HCT116 (cell line): ENCODE data around the gene ZNF516. TPM values are rescaled to one million over a fixed set of nuclear protein-coding genes. Genes with fewer than 3 reads are reported as not detected.

Experiments
- ATAC-seq: fragments of 200-7000 bp; cut with Tn5 transposase; 2 replicates; pipeline ENCODE4 v1.9.1; 2020; ENCODE audit warnings: mild to moderate bottlenecking, moderate library complexity
- BruUV-seq: library from RNA; stranded (reverse); fragments of 400-500 nt; replicated peaks from 2 replicates; lab custom pipeline; 2021; lab: Mats Ljungman, UMichigan
- CTCF ChIA-PET: fragments of 300-600 bp; sonication (Branson Sonifier 250); formaldehyde crosslinking; loops from one replicate; lab custom pipeline; 2021; ENCODE audit warnings: antibody characterized with exemption; lab: Charles Lee
- POLR2A ChIA-PET: fragments of 300-600, 350-600 bp; sonication (Branson Sonifier 250); formaldehyde crosslinking; loops from one replicate; lab custom pipeline; 2021; ENCODE audit warnings: antibody characterized with exemption; lab: Charles Lee
- RAD21 ChIA-PET, 2 experiments: fragments of 300-600 bp; sonication (Branson Sonifier 250); formaldehyde crosslinking; loops; one replicate each; lab custom pipeline; 2023; ENCODE audit warnings: low total read pairs in 2 of 2; ENCODE audit not compliant: uncharacterized antibody in 2 of 2, unreplicated experiment in 2 of 2, low non-redundant PET in 1 of 2; lab: Charles Lee
- DNase-seq: peaks from one replicate; pipeline ENCODE4 v3.0.0-alpha.2; 2010; ENCODE audit warnings: low read depth, low spot score
- H2AFZ ChIP-seq: fragments of 200-600 bp; shearing (Covaris generic), sonication (generic); 2 replicates; pipeline ENCODE4 v1.6.1; 2017; ENCODE audit warnings: low read depth, mixed run types, mixed read lengths, antibody characterized with exemption, low read length; ENCODE audit not compliant: poor library complexity, severe bottlenecking
- H3K27ac ChIP-seq: 2 replicates; pipeline ENCODE4 v1.5.1; 2012; ENCODE audit warnings: low read depth, low read length
- H3K27me3 ChIP-seq: fragments of 200-600 bp; sonication (generic); 2 replicates; pipeline ENCODE4 v1.6.1; 2016; ENCODE audit warnings: mixed run types, low read length, mixed read lengths; ENCODE audit not compliant: insufficient read depth
- H3K36me3 ChIP-seq, 2 experiments: fragments of 200-500 bp in 1 of 2; fragments of 200-600 bp in 1 of 2; sonication (Bioruptor generic) in 1 of 2; sonication (generic) in 1 of 2; 2 replicates each; pipeline versions ENCODE4 v1.5.1 to v1.6.1; 2014 to 2016; ENCODE audit warnings: low read length in 2 of 2, inconsistent platforms in 1 of 2, mixed read lengths in 1 of 2, mixed run types in 1 of 2; ENCODE audit not compliant: insufficient read depth in 2 of 2, control insufficient read depth in 1 of 2
- H3K4me1 ChIP-seq, 2 experiments: fragments of 200-600 bp in 1 of 2; sonication (generic) in 1 of 2; 2 replicates each; pipeline versions ENCODE4 v1.5.1 to v1.6.1; 2012 to 2017; ENCODE audit warnings: low read length in 2 of 2, inconsistent platforms in 1 of 2, mild to moderate bottlenecking in 1 of 2, mixed read lengths in 1 of 2, mixed run types in 1 of 2, moderate library complexity in 1 of 2; ENCODE audit not compliant: insufficient read depth in 2 of 2, control insufficient read depth in 1 of 2
- H3K4me2 ChIP-seq: fragments of 200-600 bp; sonication (generic); 2 replicates; pipeline ENCODE4 v1.6.1; 2017; ENCODE audit warnings: mixed run types, low read length, mixed read lengths
- H3K4me3 ChIP-seq, 2 experiments: fragments of 200-600 bp in 1 of 2; sonication (generic) in 1 of 2; replicated peaks in 1 of 2; 2 replicates each; pipeline ENCODE4 v1.5.1; 2011 to 2016; ENCODE audit warnings: low read length in 2 of 2, control low read depth in 1 of 2, low read depth in 1 of 2, mild to moderate bottlenecking in 1 of 2, mixed read lengths in 1 of 2, mixed run types in 1 of 2
- H3K79me2 ChIP-seq: fragments of 200-600 bp; sonication (generic); 2 replicates; pipeline ENCODE4 v1.6.1; 2017; ENCODE audit warnings: mild to moderate bottlenecking, mixed run types, low read length, moderate library complexity, mixed read lengths; ENCODE audit not compliant: insufficient read depth
- H3K9ac ChIP-seq: fragments of 200-600 bp; sonication (generic); 2 replicates; pipeline ENCODE4 v1.6.1; 2016; ENCODE audit warnings: low read length, mixed read lengths
- H3K9me2 ChIP-seq: fragments of 200-600 bp; sonication (generic), shearing (Covaris generic); 2 replicates; pipeline ENCODE4 v1.6.1; 2017; ENCODE audit warnings: mixed run types, mild to moderate bottlenecking, moderate library complexity; ENCODE audit not compliant: insufficient read depth
- H3K9me3 ChIP-seq, 2 experiments: fragments of 200-500 bp in 1 of 2; fragments of 200-600 bp in 1 of 2; sonication (Bioruptor generic) in 1 of 2; sonication (generic) in 1 of 2; 2 replicates each; pipeline ENCODE4 v1.6.1; 2014 to 2017; ENCODE audit warnings: low read length in 2 of 2, mixed read lengths in 2 of 2, inconsistent platforms in 1 of 2, low read depth in 1 of 2, mild to moderate bottlenecking in 1 of 2, mixed run types in 1 of 2, moderate library complexity in 1 of 2; ENCODE audit not compliant: control insufficient read depth in 1 of 2, insufficient read depth in 1 of 2
- H4K20me1 ChIP-seq: fragments of 200-600 bp; sonication (generic), shearing (Covaris generic); 2 replicates; pipeline ENCODE4 v1.6.1; 2017; ENCODE audit warnings: mixed run types, mild to moderate bottlenecking, moderate library complexity; ENCODE audit not compliant: insufficient read depth
- CTCF ChIP-seq, 3 experiments: fragments of 200-600 bp in 1 of 3; sonication (generic) in 1 of 3; IDR thresholded peaks in 2 of 3; conservative IDR thresholded peaks in 1 of 3; 2 replicates each; pipeline ENCODE4 v1.5.1; 2012 to 2017; ENCODE audit warnings: low read depth in 2 of 3, low read length in 2 of 3, antibody characterized with exemption in 1 of 3, borderline replicate concordance in 1 of 3, control low read depth in 1 of 3, mild to moderate bottlenecking in 1 of 3, mixed read lengths in 1 of 3, mixed run types in 1 of 3, moderate library complexity in 1 of 3; ENCODE audit not compliant: insufficient read depth in 1 of 3
- EZH2phosphoT487 ChIP-seq: fragments of 200-600 bp; IDR thresholded peaks from 2 replicates; pipeline ENCODE4 v1.6.1; 2018; ENCODE audit warnings: antibody characterized with exemption, borderline replicate concordance
- POLR2A ChIP-seq: IDR thresholded peaks from 2 replicates; pipeline ENCODE4 v1.7.0; 2011; ENCODE audit warnings: borderline replicate concordance; ENCODE audit not compliant: insufficient read depth, insufficient read length; ENCODE audit errors: extremely low read depth
- RAD21 ChIP-seq: IDR thresholded peaks from 2 replicates; pipeline ENCODE4 v1.6.1; 2012; ENCODE audit warnings: low read depth, mild to moderate bottlenecking
- TCF7L2 ChIP-seq: IDR thresholded peaks from 2 replicates; pipeline ENCODE4 v1.7.0; 2011; ENCODE audit warnings: borderline replicate concordance, inconsistent platforms; ENCODE audit not compliant: insufficient read depth, insufficient read length; ENCODE audit errors: extremely low read depth
- YY1 ChIP-seq: IDR thresholded peaks from 2 replicates; pipeline ENCODE4 v1.6.1; 2011; ENCODE audit warnings: low read length, low read depth, moderate library complexity, mild to moderate bottlenecking; ENCODE audit not compliant: insufficient replicate concordance; ENCODE audit errors: extremely low read depth
- ZFX ChIP-seq: fragments of 450-650 bp; IDR thresholded peaks from 2 replicates; pipeline ENCODE4 v1.6.1; 2017
- intact Hi-C: fragments of 100-400 bp; cut with micrococcal nuclease; formaldehyde crosslinking; loops from 2 replicates; pipeline ENCODE4 v1.10.0; 2022
- total RNA-seq: library from RNA; stranded (reverse); gene quantifications from one replicate; pipeline ENCODE4 v1.2.1, GENCODE V29; 2021; ENCODE audit not compliant: unreplicated experiment

ZNF516 gene
- total RNA-seq, 1 experiment from 2014 or later, result 32.0 TPM

DNA sequence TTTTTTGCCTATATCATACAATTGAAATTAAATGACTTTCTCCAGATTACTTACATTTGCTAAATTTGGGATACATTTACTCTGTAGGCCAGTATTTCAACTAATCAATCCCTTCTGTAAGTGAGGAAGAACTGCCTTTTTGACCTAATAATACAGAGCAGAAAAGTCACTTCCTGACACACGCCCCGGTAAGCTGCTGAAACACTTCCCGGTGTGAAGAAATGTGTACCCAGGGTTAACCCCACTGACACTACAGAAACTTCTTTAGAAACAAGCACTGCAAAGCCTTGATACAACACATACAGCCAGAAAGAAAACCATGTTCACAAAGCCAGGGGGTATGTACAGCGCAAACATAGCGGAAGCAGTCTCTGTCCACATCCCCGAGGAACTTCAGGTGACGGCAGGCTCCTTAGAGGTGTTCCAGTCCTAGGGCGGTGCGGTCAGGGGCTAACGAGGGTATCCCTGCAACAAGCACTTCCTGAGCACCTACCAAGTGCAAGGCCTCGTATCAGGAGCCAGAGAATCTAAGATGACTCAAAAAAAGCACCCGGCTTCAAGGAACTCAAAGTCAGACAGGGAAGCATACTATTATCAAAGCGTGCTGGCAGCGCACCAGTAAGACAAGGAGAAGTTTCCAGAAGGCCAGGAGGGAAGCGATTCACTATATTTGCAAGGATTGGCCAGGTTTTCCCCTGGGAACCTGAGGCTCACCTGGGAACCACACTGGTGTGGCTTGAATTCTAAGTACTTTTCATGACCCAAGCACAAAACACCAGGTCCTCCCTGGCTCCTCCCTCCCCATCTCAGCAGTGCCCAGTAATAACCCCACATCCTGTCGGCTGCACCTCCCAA lies 46.6 kb downstream of the ZNF516 start (continued):
- no peak for TF ChIP-seq POLR2A
- no peak for TF ChIP-seq EZH2phosphoT487
- TF ChIP-seq ZFX, result no peak
- TF ChIP-seq, all 23 proteins: peak for 0

DNA sequence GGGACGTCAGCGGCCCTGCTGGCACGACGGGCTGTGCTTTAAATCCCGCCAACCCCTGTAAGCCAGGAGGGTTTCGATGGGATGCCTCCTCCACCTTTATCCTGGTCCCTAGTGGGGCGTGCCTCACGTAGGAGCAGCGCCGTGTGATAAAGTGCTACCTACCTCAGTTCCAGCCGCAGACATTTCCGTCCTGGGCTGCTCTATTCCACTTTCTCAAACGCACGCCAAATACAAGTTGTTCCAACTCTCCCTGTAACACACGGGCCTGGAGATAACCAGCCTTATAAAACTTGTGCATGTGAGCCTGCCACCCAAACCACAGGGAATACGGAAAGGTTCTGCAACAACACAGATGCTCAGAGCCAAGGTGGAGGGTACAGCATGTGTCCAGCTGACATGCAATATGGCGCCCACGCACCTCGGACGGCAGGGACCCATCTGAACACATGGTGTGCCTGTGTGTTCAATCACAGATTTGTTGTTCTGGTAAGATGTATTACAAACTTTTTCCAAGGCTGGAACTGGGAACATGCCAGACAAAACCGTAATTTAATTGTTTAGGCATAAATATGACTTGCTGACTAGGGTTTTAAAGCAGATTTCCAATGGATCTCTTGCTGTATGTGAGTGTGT lies 47.7 kb downstream of the ZNF516 start:
- Histone ChIP-seq H3K9ac (no peak overlapping the region), H3K9me3 (no peaks in the 10 kb centered on the region), H3K9me2 (no peaks in the 10 kb centered on the region), H3K4me1 (peaks cover 3 to 5% of the 10 kb centered on the region in 2 experiments; a peak in 1 of 4 replicates), H3K79me2 (peaks cover 4% of the 10 kb centered on the region; the same call in 1 of the 2 replicates), H2AFZ (no peak overlapping the region), H3K27ac (no peak overlapping the region), H4K20me1 (no peaks in the 10 kb centered on the region)
- no peak for DNase-seq
- intact Hi-C loops, result no loop called here
- POLR2A ChIA-PET, result no interaction called here
- no TSS peak for BruUV-seq
- TF ChIP-seq YY1 (no peak), TCF7L2 (no peak), RAD21 (no peak), EZH2phosphoT487 (no peak), CTCF (IDR thresholded peaks at IDR 0.05 in 2 of 3, conservative IDR thresholded peaks at IDR 0.05 in 1 of 3; ENCODE audit: borderline replicate concordance in 1 of 3, insufficient read depth in 1 of 3, low read depth in 2 of 3, low read length in 2 of 3) (no peak)
- TF ChIP-seq, all 23 proteins: peak for 0
- CTCF ChIA-PET, result no interaction called here
- Histone ChIP-seq H3K27me3 (no peaks in the 10 kb centered on the region), H3K36me3 (no peaks in the 10 kb centered on the region), H3K4me3 (no peak overlapping the region), H3K4me2 (no peak overlapping the region)
- RAD21 ChIA-PET, result no interaction called here
- no peak for ATAC-seq
